ENCODE results near the gene ITGB6.

The ITGB6 gene

GRCh38 chr2:160199683-160200389 lies at the start of gene ITGB6:
ITGB6 (minus strand) TSS chr2:160200272; CDS start chr2:160200063, 209 bp downstream.
- DNase-seq (ENCODE audit: low read depth) = no peak

GRCh38 chr2:160247296-160248035 lies 47.4 kb upstream of the ITGB6 start:
- DNase-seq (ENCODE audit: low read depth) = no peak

- DNase-seq (ENCODE audit: low read depth) = no peak
Measured at GRCh38 chr2:160246356-160246755, 46.3 kb upstream of the ITGB6 start.

- no peak for DNase-seq (ENCODE audit: low read depth)
Measured at GRCh38 chr2:160245614-160246155, 45.6 kb upstream of the ITGB6 start.

- no peak for DNase-seq (ENCODE audit: low read depth)
Measured at GRCh38 chr2:160242893-160243564, 43.0 kb upstream of the ITGB6 start.

GRCh38 chr2:160241251-160242137 lies 41.4 kb upstream of the ITGB6 start:
- DNase-seq (ENCODE audit: low read depth) = peak; percentile 68

- no peak for DNase-seq (ENCODE audit: low read depth)
Measured at GRCh38 chr2:160239436-160239835, 39.4 kb upstream of the ITGB6 start.

- no peak for DNase-seq (ENCODE audit: low read depth)
Measured at GRCh38 chr2:160238392-160238791, 38.3 kb upstream of the ITGB6 start.

- DNase-seq (ENCODE audit: low read depth) = no peak
Measured at GRCh38 chr2:160232905-160233475, 32.9 kb upstream of the ITGB6 start.

GRCh38 chr2:160229591-160229990 lies 29.5 kb upstream of the ITGB6 start:
- DNase-seq (ENCODE audit: low read depth) = no peak

GRCh38 chr2:160228141-160228917 lies 28.3 kb upstream of the ITGB6 start:
- peak; percentile 76 for DNase-seq (ENCODE audit: low read depth)

GRCh38 chr2:160227293-160227915 lies 27.3 kb upstream of the ITGB6 start:
- no peak for DNase-seq (ENCODE audit: low read depth)

- DNase-seq (ENCODE audit: low read depth) = no peak
Measured at GRCh38 chr2:160226367-160226766, 26.3 kb upstream of the ITGB6 start.

GRCh38 chr2:160225722-160226121 lies 25.6 kb upstream of the ITGB6 start:
- no peak for DNase-seq (ENCODE audit: low read depth)

GRCh38 chr2:160224507-160224906 lies 24.4 kb upstream of the ITGB6 start:
- DNase-seq (ENCODE audit: low read depth) = no peak

- peak; percentile 82 for DNase-seq (ENCODE audit: low read depth)
Measured at GRCh38 chr2:160224060-160224459, 24.0 kb upstream of the ITGB6 start.

GRCh38 chr2:160223560-160223959 lies 23.5 kb upstream of the ITGB6 start:
- DNase-seq (ENCODE audit: low read depth) = no peak

GRCh38 chr2:160222546-160223283 lies 22.6 kb upstream of the ITGB6 start:
- no peak for DNase-seq (ENCODE audit: low read depth)

All from HS-5 (cell line).